Measurements from ENCODE around the gene COMMD2. TPM values are rescaled to one million over a fixed set of nuclear protein-coding genes. Genes with fewer than 3 reads are reported as not detected.

The COMMD2 gene
- total and polyA plus RNA-seq, 10 of the 15 experiments (the other 5 are each of a cell fraction or from before 2014, with no cell fraction given): 23.0 to 97.0 (median 50.9) TPM

DNA sequence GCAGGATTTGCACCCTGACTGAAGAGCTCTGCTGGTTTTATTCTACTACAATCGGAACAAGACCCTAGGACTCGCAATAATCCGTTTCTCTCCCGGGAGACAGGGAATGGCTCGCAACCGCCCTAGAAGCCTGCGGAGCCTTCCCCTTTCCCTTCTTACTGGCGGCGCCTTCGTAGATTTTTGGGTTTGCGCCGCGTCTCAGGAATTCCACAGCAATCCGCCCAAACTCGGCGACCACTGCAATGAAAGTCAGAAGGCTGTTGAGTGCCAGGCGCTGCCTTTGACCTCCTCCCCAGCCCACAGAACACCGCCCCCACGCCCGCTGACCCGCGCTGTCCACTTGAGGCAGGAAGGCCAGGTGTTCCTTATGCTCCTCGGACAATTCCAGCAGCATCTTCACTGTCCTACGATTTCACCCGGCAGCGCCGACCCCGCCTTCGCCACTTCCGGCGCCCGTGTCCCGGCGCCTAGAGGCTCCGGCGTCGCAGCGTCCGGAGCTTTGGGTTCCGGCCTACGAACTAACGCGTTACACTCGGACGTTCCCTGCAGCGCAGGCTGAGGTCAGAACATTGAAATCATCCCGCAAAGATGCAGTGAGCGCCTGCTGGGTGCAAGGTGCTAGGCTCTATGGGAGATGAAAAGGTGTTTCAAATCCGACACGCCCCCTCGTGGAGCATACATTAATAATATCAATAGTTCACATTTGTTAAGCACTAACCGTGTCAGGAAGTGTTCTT, at the start of gene COMMD2 (continued):
- TF ChIP-seq RCOR1 (conservative IDR thresholded peaks at IDR 0.05; ENCODE audit: low read depth, low read length) (no peak), RBBP5 (conservative IDR thresholded peaks at IDR 0.05) (0 out of 2 replicates have a peak, but pooled peaks have one; percentile 37), CBFB (IDR thresholded peaks at IDR 0.05; ENCODE audit: low read depth) (peak; percentile 72; the same call in 1 of the 2 replicates), NFYB (IDR thresholded peaks at IDR 0.05; ENCODE audit: insufficient read depth, low read depth, low read length) (no peak), NFIC (IDR thresholded peaks at IDR 0.05; ENCODE audit: low read depth, low read length) (peak; percentile 58; the same call in 1 of the 2 replicates), TCF7 (IDR thresholded peaks at IDR 0.05; ENCODE audit: borderline replicate concordance) (peak; percentile 56; the same call in 1 of the 2 replicates), IKZF1 (conservative IDR thresholded peaks at IDR 0.05) (peak; percentile 85), FOXK2 (IDR thresholded peaks at IDR 0.05) (no peak), PAX8 (IDR thresholded peaks at IDR 0.05) (no peak), PAX5 (IDR thresholded peaks at IDR 0.05; ENCODE audit: borderline replicate concordance, low read depth, low read length) (peak; percentile 70; the same call in 1 of the 2 replicates), ATF7 (IDR thresholded peaks at IDR 0.05; ENCODE audit: low read depth) (peak; percentile 73)
- TF ChIP-seq, protein P1, sequence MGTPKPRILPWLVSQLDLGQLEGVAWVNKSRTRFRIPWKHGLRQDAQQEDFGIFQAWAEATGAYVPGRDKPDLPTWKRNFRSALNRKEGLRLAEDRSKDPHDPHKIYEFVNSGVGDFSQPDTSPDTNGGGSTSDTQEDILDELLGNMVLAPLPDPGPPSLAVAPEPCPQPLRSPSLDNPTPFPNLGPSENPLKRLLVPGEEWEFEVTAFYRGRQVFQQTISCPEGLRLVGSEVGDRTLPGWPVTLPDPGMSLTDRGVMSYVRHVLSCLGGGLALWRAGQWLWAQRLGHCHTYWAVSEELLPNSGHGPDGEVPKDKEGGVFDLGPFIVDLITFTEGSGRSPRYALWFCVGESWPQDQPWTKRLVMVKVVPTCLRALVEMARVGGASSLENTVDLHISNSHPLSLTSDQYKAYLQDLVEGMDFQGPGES (IDR thresholded peaks at IDR 0.05): peak; percentile 61
- TF ChIP-seq, protein P2, sequence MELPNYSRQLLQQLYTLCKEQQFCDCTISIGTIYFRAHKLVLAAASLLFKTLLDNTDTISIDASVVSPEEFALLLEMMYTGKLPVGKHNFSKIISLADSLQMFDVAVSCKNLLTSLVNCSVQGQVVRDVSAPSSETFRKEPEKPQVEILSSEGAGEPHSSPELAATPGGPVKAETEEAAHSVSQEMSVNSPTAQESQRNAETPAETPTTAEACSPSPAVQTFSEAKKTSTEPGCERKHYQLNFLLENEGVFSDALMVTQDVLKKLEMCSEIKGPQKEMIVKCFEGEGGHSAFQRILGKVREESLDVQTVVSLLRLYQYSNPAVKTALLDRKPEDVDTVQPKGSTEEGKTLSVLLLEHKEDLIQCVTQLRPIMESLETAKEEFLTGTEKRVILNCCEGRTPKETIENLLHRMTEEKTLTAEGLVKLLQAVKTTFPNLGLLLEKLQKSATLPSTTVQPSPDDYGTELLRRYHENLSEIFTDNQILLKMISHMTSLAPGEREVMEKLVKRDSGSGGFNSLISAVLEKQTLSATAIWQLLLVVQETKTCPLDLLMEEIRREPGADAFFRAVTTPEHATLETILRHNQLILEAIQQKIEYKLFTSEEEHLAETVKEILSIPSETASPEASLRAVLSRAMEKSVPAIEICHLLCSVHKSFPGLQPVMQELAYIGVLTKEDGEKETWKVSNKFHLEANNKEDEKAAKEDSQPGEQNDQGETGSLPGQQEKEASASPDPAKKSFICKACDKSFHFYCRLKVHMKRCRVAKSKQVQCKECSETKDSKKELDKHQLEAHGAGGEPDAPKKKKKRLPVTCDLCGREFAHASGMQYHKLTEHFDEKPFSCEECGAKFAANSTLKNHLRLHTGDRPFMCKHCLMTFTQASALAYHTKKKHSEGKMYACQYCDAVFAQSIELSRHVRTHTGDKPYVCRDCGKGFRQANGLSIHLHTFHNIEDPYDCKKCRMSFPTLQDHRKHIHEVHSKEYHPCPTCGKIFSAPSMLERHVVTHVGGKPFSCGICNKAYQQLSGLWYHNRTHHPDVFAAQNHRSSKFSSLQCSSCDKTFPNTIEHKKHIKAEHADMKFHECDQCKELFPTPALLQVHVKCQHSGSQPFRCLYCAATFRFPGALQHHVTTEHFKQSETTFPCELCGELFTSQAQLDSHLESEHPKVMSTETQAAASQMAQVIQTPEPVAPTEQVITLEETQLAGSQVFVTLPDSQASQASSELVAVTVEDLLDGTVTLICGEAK (IDR thresholded peaks at IDR 0.05; ENCODE audit: borderline replicate concordance): peak; percentile 98
